Measurements from ENCODE around the gene FKBP8.

FKBP8 gene

DNA sequence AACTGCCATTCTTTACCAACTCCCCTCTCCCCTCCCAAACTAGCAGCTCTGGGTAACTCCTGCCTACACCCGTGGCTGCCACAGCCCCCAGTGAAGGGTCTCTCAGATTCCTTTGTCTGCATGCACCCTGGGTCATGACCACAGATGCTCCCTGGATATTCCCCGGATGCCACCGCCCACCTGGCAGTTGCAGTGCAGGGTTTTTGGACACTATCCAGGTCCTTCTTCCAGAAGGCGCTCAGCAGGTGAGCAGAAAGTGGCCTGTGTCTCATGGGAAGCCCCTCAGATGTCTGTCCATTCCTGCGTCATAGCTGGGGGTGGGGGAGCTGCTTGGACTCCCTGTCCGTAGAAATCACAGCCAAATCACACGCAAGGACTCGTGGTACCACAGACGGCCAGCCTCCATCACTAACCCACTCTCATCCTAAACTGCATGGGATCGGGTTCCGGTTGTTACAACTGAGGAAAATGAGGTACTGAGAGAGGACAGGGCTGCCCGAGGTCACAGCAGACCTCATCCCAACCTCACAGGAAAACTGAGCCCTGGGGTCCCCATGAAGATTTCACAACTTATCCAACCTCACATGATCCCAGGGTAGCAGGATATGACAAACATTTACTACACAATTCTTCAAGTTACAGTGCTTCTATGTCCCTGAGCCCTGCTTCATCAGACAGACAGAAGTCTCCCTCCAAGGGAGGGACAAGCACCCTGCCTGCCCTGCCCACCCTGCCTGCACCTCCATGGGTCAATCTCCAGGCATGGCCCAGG is 60.1 kb downstream of the FKBP8 start:
- no peak for DNase-seq
